ENCODE data around the gene GALNT2.

GALNT2 gene

DNA sequence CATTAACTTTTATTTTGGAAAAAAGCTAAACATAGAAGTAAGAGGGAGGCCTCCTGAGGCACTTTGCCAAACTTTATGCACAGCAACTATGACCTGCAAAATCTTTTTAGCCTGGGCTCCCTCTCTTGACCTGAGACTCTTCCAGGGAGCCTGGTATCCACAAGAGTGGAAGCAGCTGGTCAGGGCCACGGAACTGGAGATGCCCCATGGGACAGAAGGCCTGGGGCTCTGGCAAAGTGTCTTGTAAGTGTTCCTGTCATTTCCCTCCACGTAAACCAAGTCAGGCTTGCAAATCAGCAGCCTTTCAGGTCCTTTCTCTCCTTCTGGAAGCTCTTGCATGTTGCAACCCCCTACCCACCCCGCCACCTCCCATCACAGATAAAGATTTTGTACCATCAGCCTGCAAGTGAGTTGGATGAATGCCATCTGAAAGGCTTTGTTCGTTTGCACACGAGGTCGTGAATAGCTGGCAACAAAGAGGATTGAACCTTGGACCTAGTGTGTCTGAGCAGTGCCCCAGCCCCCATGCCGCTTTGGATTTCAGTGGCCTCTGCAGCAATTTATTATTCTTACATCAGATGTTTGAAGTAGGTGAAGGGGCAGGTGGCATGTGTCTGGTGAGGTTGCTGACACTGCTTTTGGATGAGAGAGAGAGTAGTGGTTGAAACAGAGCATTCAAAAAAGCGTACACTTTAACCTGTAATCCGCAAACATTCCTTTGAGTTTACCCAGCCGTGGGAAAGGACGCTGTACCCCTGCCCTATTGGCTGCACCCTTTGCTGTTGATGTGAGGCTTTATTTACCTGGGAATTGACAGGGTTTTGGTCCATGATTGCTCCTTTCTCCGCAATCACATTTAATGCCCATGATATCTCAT is 91.6 kb downstream of the GALNT2 start:
- DNase-seq (ENCODE audit: low read depth in 4 of 4, low spot score in 1 of 4), result no peak

GRCh38 chr1:230159580-230159979 is 92.5 kb downstream of the GALNT2 start:
- DNase-seq (ENCODE audit: low read depth in 4 of 4, low spot score in 1 of 4), result no peak

DNA sequence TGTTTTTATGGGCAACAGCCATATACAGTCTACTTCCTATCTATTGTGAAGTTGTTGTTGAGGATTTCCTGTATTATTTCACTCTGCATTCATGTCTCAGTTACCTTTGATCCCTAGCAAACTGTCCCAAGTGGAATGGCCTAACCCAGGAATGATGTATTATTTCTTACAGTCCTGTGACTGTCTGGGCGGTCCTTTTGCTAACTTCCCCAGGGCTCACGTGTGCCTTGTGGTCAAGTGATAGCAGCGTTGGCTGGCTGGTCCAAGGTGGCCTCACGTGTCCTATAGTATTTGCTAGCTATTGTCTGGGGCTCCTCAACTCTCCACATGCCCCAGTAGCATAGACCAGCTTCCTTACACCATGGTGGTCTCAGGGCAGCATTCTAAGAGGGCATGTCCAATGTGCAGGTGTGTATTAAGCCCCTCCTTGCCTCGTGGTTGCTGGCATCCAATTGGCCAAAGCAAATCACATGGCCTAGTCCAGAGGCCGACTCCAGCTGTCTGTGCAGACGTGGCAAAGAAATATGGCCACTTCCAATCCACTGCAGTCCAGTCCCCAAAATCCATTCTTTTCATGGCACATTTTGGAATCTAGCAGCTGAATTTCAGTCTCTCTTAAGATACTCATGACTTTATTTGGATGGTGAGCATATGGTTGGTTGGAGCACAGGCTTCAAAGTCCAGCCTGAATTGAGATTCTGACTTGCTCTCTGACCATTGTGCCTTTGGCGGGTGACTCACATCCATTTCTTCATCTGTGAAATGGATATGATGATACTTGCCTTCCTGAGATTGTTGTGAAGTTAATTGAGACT is 94.1 kb downstream of the GALNT2 start:
- no peak for DNase-seq (ENCODE audit: low read depth in 4 of 4, low spot score in 1 of 4)

GRCh38 chr1:230163205-230163604 is 96.2 kb downstream of the GALNT2 start:
- no peak for DNase-seq (ENCODE audit: low read depth in 4 of 4, low spot score in 1 of 4)

- no peak for DNase-seq (ENCODE audit: low read depth in 4 of 4, low spot score in 1 of 4)
These were observed 96.7 kb downstream of the GALNT2 start for GRCh38 chr1:230163719-230164118.

DNA sequence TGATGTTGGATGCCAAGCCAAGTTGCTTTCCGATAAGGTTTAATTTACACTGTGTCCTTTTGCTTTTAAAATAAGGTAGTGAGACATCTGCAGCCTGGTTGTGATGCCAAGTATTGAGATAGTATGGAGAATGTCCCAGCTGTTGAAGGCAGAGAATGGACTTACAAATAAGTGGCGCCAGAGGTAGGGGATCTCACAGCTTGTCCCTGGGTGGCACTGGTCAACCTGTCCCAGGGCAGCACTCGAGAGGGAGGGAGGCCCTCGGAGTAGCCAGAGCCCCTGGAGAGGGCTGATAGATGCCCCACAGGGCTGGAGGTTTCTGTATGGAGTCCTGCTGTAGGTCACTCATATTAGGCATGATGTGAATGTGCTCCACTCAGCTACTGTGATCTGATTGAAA is 98.5 kb downstream of the GALNT2 start:
- no peak for DNase-seq (ENCODE audit: low read depth in 4 of 4, low spot score in 1 of 4)

DNA sequence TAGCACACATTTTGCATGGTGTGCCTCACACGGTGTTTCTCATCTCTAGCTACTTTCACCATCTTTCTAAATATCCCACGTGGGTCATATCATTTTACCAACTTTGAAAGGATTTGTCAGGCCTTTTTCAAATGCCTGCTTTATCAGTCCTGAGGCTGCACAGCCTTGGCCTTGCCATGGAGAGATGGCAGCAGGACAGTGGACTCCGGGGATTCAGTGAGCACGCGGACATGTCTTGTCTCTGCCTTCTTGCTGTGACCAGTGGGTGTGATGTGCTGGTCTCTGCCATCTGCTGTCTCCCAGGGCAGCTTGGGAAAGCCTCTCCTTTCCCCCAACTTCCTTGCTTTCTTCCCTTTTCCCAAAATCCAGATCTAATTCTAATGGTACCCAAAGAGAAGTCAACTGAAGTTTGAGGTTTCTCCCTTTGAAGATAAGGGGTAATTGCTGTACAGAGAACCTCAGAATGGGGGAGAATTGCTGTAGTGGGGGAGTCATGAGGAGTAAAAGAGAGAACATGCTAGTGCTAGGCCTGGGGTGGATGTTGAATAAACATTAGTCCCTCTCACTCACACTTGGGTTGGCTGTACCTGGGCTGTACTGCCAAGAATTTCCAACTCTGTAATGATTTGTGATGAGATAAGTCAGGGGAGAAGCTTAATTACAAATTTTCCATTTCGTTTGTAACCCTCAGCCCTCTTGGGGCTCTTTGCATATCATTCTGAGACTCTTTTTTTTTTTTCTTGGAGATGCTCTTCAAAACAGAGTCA is 99.5 kb downstream of the GALNT2 start:
- DNase-seq (ENCODE audit: low read depth in 4 of 4, low spot score in 1 of 4), result no peak

GRCh38 chr1:230167419-230167852 is 100.4 kb downstream of the GALNT2 start:
- peak in 2 of 4 experiments; percentile 10 to 16 for DNase-seq (ENCODE audit: low read depth in 4 of 4, low spot score in 1 of 4)

DNA sequence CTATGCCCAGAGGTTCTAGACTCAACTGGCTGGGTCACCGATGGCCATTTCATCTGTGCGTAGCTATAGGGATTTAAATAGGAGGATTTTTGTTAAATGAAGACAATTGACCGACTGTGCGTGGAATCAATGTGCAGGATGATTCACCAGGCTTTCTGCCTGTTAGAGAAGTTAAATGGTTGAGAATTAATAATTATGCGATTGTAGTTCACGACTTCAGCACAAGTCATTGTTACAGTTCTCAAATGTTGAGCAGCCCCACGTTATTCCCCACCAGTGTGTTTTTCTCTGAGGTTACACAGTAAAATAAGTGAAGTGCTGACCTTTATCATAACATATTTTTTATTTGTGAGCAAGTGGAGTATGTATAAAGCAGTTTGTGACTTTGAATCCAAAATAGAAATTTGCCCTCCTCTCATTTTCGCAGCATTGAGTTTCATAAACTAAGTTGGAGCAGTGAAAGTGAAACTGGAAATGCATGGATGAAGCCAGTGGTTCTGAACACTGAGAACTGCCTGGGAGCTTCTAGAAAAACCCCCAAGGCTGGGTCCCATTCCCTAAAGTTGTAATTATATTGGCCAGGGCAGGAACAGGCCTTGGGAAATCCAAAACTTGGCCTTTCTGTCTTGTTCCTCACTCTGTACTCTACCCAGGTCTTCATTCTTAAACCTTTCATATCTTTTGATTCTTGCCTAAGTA is 102.6 kb downstream of the GALNT2 start:
- no peak for DNase-seq (ENCODE audit: low read depth in 4 of 4, low spot score in 1 of 4)

GRCh38 chr1:230170153-230170547 is 103.1 kb downstream of the GALNT2 start:
- DNase-seq (ENCODE audit: low read depth in 4 of 4, low spot score in 1 of 4), result no peak

DNA sequence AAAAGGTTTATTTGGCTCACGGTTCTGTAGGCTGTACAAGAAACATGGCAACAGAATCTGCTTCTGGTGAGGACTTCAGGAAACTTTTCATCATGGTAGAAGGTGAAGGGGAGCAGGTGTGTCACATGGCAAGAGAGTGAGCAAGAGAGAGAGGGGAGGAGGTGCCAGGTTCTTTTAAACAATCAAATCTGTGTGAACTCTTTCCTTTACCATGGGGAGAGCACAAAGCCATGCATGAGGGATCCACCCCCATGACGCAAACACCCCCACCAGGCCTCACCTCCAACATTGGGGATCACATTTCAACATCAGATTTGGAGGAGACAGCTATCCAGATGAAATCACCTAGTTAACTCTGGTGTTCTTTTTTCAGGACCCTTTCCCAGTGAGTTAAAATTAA is 103.6 kb downstream of the GALNT2 start:
- DNase-seq (ENCODE audit: low read depth in 4 of 4, low spot score in 1 of 4), result no peak

GRCh38 chr1:230171356-230172015 is 104.4 kb downstream of the GALNT2 start:
- no peak for DNase-seq (ENCODE audit: low read depth in 4 of 4, low spot score in 1 of 4)

DNA sequence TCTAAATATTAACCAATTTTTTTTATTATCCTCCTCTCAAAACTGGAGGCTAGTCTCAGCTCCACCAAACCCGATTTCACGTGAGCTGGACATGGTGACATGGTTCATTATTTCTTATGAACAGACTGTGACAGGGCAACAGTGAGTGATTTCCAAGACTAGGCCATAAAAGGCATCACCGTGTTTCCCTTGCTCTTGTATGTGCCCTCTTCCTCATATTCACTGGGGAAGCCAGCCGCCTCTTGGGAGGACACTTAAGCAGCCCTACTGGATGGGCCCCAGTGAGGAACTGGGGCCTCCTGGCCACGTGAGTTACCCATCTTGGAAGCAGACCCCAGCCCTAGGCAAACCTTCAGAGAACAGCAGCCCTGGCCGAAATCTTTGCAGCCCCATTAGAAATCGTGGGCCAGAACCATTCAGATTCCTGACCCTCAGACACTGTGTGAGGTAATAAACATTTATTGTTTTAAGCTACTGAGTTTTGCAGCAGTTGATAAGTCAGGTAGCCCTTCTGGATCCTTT is 105.0 kb downstream of the GALNT2 start:
- no peak for DNase-seq (ENCODE audit: low read depth in 4 of 4, low spot score in 1 of 4)

DNA sequence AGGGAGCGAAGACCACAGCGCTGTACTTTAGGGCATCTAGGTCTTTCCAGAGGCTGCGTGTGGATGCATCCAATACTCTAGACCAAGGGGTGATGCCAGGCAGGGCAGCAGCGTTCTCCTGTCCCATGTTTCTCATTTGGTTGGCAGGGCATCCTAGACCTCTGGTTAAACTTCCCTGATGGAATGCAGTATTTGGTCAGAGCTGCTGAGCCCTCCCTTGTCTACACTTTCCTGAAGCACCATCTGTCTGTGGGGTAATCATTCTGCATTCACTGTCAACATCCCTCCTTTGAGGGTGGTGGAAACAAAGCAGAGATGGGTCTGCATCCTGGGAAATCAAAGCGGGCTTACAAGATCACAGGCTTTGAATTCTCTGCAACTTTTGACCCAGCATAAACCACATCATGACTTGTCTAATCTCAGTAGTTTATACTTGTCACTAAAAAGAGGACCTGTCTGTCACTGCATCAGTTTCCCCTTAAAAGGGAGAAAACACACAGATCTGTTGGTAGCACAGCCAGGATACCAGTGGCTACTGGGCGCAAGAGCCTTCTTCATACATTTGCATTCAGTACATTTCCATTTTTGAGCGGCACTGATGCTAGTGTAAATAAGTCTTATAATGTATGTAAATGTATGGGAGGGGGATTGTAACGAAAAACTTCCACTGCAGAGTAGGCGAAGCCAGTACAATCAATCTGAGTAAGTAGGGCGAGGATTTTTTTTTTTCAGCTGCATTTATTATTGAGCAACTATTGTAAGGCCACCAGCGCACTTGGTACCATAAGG is 106.3 kb downstream of the GALNT2 start:
- no peak for DNase-seq (ENCODE audit: low read depth in 4 of 4, low spot score in 1 of 4)

GRCh38 chr1:230174041-230174440 is 107.0 kb downstream of the GALNT2 start:
- no peak for DNase-seq (ENCODE audit: low read depth in 4 of 4, low spot score in 1 of 4)

- no peak for DNase-seq (ENCODE audit: low read depth in 4 of 4, low spot score in 1 of 4)
These were observed 107.6 kb downstream of the GALNT2 start for GRCh38 chr1:230174471-230175162.

- no peak for DNase-seq (ENCODE audit: low read depth in 4 of 4, low spot score in 1 of 4)
These were observed 108.2 kb downstream of the GALNT2 start for GRCh38 chr1:230175163-230175747.

DNA sequence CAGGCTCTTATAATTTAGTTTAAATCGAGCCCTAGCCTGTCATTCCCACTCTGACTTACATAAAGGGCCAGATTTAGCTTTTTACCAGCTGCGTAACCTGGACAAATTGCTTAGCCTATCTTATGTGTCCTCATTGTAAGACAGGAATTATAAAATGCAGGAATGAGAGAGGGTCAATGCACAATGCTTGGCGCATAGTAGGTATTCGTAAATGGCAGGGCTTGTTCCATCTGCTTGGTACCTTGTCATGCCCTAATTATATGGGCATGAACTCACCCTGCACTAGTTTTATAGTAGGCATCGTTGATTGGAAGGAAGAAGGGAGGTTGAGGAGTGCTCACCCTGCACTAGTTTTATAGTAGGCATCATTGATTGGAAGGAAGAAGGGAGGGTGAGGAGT is 108.8 kb downstream of the GALNT2 start:
- no peak for DNase-seq (ENCODE audit: low read depth in 4 of 4, low spot score in 1 of 4)
